GM12864 (cell line): ENCODE measurements around the gene GAA.

Experiments
- DNase-seq: peaks from one replicate; pipeline ENCODE4 v3.0.0-alpha.2; 2011; ENCODE audit warnings: low read depth
- H3K4me3 ChIP-seq: 2 replicates; pipeline ENCODE4 v1.5.1; 2011; ENCODE audit warnings: mild to moderate bottlenecking, low read depth, low read length, control low read depth
- TF ChIP-seq, protein P1 (sequence below): IDR thresholded peaks from 2 replicates; pipeline ENCODE4 v1.5.1; 2011; ENCODE audit warnings: low read depth, mild to moderate bottlenecking, moderate library complexity, low read length, control low read depth, inconsistent platforms; ENCODE audit errors: missing control alignments

GAA gene

DNA sequence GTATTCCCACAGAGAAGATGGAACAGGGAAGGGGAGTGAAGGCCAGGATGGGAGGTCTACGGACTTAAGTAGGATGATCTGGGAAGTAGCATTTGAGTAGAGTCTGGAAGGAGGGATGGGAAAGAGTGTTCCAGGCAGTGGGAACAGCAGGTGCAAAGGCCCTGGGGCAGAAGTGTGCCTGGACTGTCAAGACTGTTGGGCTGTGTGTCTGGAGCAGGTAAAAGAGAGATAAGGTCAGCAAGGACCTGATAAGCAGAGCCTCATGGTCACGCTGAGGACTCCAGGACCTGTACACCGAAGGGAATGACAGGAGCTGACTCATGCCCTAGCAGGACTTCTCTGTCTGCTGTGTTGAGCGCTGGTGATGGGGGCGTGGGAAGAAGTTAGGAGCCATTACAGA lies 67.7 kb downstream of the GAA start:
- TF ChIP-seq, protein P1, sequence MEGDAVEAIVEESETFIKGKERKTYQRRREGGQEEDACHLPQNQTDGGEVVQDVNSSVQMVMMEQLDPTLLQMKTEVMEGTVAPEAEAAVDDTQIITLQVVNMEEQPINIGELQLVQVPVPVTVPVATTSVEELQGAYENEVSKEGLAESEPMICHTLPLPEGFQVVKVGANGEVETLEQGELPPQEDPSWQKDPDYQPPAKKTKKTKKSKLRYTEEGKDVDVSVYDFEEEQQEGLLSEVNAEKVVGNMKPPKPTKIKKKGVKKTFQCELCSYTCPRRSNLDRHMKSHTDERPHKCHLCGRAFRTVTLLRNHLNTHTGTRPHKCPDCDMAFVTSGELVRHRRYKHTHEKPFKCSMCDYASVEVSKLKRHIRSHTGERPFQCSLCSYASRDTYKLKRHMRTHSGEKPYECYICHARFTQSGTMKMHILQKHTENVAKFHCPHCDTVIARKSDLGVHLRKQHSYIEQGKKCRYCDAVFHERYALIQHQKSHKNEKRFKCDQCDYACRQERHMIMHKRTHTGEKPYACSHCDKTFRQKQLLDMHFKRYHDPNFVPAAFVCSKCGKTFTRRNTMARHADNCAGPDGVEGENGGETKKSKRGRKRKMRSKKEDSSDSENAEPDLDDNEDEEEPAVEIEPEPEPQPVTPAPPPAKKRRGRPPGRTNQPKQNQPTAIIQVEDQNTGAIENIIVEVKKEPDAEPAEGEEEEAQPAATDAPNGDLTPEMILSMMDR = no peak
- DNase-seq = no peak

More for the DNA sequence above, 67.7 kb downstream of the GAA start:
- H3K4me3 ChIP-seq = no peak overlapping the region
